Measurements from ENCODE around the gene CMIP. TPM values are rescaled to one million over a fixed set of nuclear protein-coding genes. Genes with fewer than 3 reads are reported as not detected.

Gene CMIP
- total RNA-seq, 4 donors from 2014 or later = 16.7 to 104 (median 43.6) TPM

DNA sequence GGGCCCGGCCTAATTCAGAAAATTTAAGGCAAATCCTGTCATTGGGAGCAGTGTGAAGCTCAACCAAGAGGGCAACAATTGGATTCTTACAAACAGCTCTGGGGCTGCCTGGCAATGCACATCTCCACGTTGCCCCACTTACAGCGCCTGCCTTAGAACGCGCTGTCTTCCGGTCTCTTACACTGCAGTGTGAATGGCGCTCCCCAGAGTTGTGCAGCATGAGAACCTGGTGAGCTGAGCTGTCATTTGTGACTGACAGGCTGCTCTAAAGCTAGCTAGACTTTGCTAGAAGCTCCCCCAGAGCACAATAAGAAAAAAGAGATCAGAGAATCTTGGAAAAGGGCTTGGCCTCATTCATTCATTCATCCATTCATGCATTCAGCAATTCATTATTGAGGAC lies 270.0 kb downstream of the CMIP start:
- H3K27ac ChIP-seq = no peak overlapping the region
- no peaks in the 10 kb centered on the region for H3K27me3 ChIP-seq
- H3K36me3 ChIP-seq = no peaks in the 10 kb centered on the region
- no peak for DNase-seq
- intact Hi-C loops (cut with DNase I; ENCODE audit: low total_unique reads) = no loop called here
- no peaks in the 10 kb centered on the region for H3K9me3 ChIP-seq
- no peak for TF ChIP-seq POLR2A (IDR thresholded peaks at IDR 0.05)
- H3K4me1 ChIP-seq = peaks cover 0 to 3% of the 10 kb centered on the region in 2 donors
- H3K4me3 ChIP-seq = no peak overlapping the region

DNA sequence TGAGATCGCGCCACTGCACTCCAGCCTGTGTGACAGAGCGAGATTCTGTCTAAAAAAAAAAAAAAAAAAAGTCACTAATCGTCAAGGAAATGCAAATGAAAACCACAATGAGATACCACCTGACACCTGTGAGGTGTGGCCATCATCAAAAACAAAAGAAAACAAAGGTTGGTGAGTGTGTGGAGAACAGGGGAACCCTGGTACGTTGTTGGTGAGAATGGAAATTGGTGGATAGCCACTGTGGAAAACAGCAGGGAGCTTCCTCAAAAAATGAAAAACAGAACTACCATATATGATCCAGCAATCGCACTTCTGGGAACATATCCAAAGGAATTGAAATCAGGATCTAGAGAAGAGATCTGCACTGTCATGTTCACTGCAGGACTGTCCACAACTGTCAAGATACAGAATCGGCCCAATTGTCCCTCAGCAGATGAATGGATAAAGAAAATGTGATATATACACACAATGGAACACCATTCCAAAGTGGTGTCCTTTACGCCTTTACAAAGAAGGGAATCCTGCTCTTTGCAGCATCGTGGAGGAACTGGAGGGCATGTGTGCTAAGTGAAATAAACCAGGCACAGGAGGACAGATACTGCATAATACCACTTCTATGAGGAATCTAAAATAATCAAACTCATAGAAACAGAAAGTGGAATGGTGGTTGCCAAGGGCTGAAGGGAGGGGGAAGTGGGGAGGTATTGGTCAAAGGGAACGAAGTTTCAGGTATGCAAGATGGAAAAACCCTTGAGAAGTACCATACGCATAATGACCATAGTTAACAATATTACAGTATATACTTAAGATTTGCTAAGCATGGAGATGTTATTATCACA lies 271.0 kb downstream of the CMIP start:
- Histone ChIP-seq H3K4me3 (no peak overlapping the region), H3K36me3 (no peaks in the 10 kb centered on the region), H3K9me3 (no peaks in the 10 kb centered on the region), H3K27ac (no peak overlapping the region), H3K4me1 (peaks cover 0 to 3% of the 10 kb centered on the region in 2 donors), H3K27me3 (no peaks in the 10 kb centered on the region)
- TF ChIP-seq POLR2A (IDR thresholded peaks at IDR 0.05) = no peak
- intact Hi-C loops (cut with DNase I; ENCODE audit: low total_unique reads) = no loop called here
- DNase-seq = no peak

DNA sequence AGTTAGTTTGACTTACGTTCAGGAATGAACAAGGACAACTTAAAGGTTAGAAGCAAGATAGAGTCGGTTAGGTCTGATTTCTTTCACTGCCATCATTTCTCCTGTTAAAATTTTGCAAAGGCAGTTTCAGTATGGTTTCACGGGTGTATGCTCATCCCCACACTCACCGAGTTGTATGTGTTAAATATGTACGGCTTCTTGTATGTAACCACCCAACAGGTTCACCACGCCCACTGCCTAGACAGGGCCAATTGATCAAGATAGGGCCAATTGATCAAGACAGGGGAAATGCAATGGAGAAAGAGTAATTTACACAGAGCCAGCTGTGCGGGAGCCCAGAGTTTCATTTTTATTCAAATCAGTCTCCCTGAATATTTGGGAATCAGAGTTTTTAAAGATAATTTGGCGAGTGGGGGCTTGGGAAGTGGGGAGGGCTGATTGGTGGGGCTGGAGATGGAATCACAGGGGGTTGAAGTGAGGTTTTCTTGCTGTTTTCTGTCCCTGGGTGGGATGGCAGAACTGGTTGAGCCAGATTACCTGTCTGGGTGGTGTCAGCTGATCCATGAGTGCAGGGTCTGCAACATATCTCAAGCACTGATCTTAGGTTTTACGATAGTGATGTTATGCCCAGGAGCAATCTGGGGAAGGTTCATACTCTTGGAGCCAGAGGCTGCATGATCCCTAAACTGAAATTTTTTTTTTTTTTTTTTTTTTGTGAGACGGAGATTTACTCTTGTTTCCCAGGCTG lies 272.0 kb downstream of the CMIP start:
- H3K27me3 ChIP-seq = no peaks in the 10 kb centered on the region
- no peaks in the 10 kb centered on the region for H3K9me3 ChIP-seq
- no peak overlapping the region for H3K27ac ChIP-seq
- no peaks in the 10 kb centered on the region for H3K36me3 ChIP-seq
- TF ChIP-seq POLR2A (IDR thresholded peaks at IDR 0.05) = no peak
- TF ChIP-seq, protein P1, sequence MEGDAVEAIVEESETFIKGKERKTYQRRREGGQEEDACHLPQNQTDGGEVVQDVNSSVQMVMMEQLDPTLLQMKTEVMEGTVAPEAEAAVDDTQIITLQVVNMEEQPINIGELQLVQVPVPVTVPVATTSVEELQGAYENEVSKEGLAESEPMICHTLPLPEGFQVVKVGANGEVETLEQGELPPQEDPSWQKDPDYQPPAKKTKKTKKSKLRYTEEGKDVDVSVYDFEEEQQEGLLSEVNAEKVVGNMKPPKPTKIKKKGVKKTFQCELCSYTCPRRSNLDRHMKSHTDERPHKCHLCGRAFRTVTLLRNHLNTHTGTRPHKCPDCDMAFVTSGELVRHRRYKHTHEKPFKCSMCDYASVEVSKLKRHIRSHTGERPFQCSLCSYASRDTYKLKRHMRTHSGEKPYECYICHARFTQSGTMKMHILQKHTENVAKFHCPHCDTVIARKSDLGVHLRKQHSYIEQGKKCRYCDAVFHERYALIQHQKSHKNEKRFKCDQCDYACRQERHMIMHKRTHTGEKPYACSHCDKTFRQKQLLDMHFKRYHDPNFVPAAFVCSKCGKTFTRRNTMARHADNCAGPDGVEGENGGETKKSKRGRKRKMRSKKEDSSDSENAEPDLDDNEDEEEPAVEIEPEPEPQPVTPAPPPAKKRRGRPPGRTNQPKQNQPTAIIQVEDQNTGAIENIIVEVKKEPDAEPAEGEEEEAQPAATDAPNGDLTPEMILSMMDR (IDR thresholded peaks at IDR 0.05) = no peak
- no peak for DNase-seq
- no peak overlapping the region for H3K4me3 ChIP-seq
- H3K4me1 ChIP-seq = no peaks in the 10 kb centered on the region
- intact Hi-C loops (cut with DNase I; ENCODE audit: low total_unique reads) = no loop called here

DNA sequence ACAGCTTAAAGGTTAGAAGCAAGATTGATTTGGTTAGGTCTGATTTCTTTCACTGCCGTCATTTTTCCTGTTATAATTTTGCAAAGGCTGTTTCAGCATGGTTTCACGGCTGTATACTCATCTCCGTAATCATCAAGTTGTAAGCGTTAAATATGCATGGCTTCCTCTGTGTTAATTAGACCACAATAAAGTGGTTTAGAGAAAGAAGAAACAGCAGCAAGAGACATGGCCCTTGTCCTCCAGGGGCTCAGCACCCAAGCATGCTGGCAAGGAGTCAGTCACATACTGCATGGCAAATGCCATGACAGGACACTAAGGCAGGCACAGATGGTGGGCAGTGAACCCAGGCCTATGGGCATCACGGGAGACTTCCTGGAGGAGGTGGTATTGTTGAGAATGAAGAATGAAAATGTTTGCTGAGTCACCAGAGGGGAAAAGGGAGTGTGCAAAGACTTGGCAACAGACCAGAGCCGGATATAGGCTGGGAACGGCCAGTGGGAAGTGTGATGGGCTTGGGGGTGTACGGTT lies 273.1 kb downstream of the CMIP start:
- no peak overlapping the region for H3K4me3 ChIP-seq
- DNase-seq = no peak
- no peaks in the 10 kb centered on the region for H3K4me1 ChIP-seq
- no peaks in the 10 kb centered on the region for H3K9me3 ChIP-seq
- H3K27me3 ChIP-seq = no peaks in the 10 kb centered on the region
- no peaks in the 10 kb centered on the region for H3K36me3 ChIP-seq
- intact Hi-C loops (cut with DNase I; ENCODE audit: low total_unique reads) = no loop called here
- no peak overlapping the region for H3K27ac ChIP-seq
- TF ChIP-seq, protein P1 (IDR thresholded peaks at IDR 0.05) = no peak
- no peak for TF ChIP-seq POLR2A (IDR thresholded peaks at IDR 0.05)

DNA sequence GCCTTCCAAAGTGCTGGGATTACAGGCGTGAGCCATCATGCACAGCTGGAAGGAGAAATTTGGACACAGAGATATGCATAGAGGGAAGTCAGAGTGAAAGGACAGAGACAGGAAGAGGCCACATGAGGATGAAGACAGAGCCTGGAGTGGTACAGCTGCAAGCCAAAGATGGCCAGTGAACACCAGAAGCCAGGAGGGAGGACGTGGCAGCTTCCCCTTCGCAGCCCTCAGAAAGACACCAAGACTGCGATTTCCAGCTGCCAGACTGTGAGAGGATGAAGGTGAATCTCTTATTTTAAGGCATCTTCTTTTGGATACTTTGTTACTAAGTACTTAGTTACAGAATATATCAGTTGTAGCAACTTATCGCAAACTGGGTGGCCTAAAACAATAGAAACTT lies 274.0 kb downstream of the CMIP start:
- Histone ChIP-seq H3K9me3 (no peaks in the 10 kb centered on the region), H3K27me3 (no peaks in the 10 kb centered on the region), H3K4me1 (no peaks in the 10 kb centered on the region), H3K4me3 (no peak overlapping the region), H3K36me3 (no peaks in the 10 kb centered on the region), H3K27ac (no peak overlapping the region)
- no peak for TF ChIP-seq POLR2A (IDR thresholded peaks at IDR 0.05)
- TF ChIP-seq, protein P1 (IDR thresholded peaks at IDR 0.05) = no peak
- no peak for DNase-seq
- intact Hi-C loops (cut with DNase I; ENCODE audit: low total_unique reads) = no loop called here

DNA sequence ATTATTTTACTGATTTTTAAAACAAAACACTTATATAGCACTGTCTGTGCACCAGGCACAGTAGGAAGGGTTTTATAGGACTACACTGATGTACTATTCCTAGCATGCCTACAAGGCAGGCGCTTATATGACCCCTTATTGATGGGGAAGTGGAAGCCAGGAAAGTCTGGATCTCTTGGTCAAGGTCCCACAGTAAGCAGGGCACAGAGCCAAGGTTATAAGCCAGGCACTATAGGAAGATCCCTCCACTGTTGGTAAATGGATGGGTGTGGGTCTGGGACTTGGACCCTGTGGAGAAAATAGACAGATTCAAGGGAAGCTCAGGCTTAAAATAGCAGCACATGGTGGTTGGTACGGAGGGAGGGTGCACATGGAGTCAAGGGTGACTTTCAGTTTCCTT lies 275.4 kb downstream of the CMIP start:
- Histone ChIP-seq H3K9me3 (no peaks in the 10 kb centered on the region), H3K36me3 (no peaks in the 10 kb centered on the region), H3K27ac (no peak overlapping the region), H3K27me3 (no peaks in the 10 kb centered on the region), H3K4me3 (no peak overlapping the region), H3K4me1 (no peaks in the 10 kb centered on the region)
- intact Hi-C loops (cut with DNase I; ENCODE audit: low total_unique reads) = loop anchor here (5.0 kb wide), 1 partner anchor 318 kb away; no protein-coding TSS in a partner anchor
- no peak for DNase-seq
- no peak for TF ChIP-seq POLR2A (IDR thresholded peaks at IDR 0.05)
- TF ChIP-seq, protein P1 (IDR thresholded peaks at IDR 0.05) = no peak
